ENCODE results near the gene AZGP1. TPM values are rescaled to one million over a fixed set of nuclear protein-coding genes. Genes with fewer than 3 reads are reported as not detected.

The AZGP1 gene
- total and polyA plus RNA-seq, 2 of the 13 experiments (the other 11 are each of a cell fraction or from before 2014, with no cell fraction given) = 93.8 to 229 TPM

GRCh38 chr7:99975782-99976521 lies at the start of gene AZGP1 (continued):
- TF ChIP-seq THAP9 (CRISPR knock-in tag; IDR thresholded peaks at IDR 0.05; ENCODE audit: borderline replicate concordance) (peak; percentile 68; the same call in 1 of the 2 replicates), AFF4 (CRISPR knock-in tag; IDR thresholded peaks at IDR 0.05) (no peak), MIER2 (CRISPR knock-in tag; IDR thresholded peaks at IDR 0.05) (no peak), ZNF703 (CRISPR knock-in tag; IDR thresholded peaks at IDR 0.05; ENCODE audit: borderline replicate concordance) (no peak), MLLT10 (CRISPR knock-in tag; IDR thresholded peaks at IDR 0.05) (no peak), YY1 (IDR thresholded peaks at IDR 0.05; ENCODE audit: insufficient read depth, insufficient replicate concordance, low read depth, low read length) (no peak), ZNF562 (CRISPR knock-in tag; IDR thresholded peaks at IDR 0.05; ENCODE audit: borderline replicate concordance) (no peak), ZNF275 (CRISPR knock-in tag; IDR thresholded peaks at IDR 0.05; ENCODE audit: borderline replicate concordance) (no peak), ELF3 (CRISPR knock-in tag; IDR thresholded peaks at IDR 0.05) (no peak), ZNF674 (CRISPR knock-in tag; IDR thresholded peaks at IDR 0.05; ENCODE audit: low read depth) (no peak), RELA (CRISPR knock-in tag; IDR thresholded peaks at IDR 0.05) (no peak), HMGXB4 (CRISPR knock-in tag; IDR thresholded peaks at IDR 0.05; ENCODE audit: borderline replicate concordance in 1 of 2, low read depth in 1 of 2) (no peak), ZNF263 (CRISPR knock-in tag; IDR thresholded peaks at IDR 0.05) (0 out of 2 replicates have a peak, but pooled peaks have one; percentile 31), TERF1 (CRISPR knock-in tag; IDR thresholded peaks at IDR 0.05) (no peak), DBP (CRISPR knock-in tag; IDR thresholded peaks at IDR 0.05; ENCODE audit: not compliant biosample characterization) (no peak), SATB2 (CRISPR knock-in tag; IDR thresholded peaks at IDR 0.05) (no peak)

All from HepG2 (cell line).